Effector memory CD8-positive, alpha-beta T cell (primary cell): ENCODE results near the gene AUH.

Experiments used
- ATAC-seq: fragments of 150-1000 bp; cut with Tn5 transposase; replicated peaks from 2 replicates; pipeline ENCODE4 v1.10.0; 2021; ENCODE audit warnings: mild to moderate bottlenecking, moderate library complexity
- DNase-seq, 3 experiments: peaks; one replicate each; pipeline ENCODE4 v3.0.0; 2021
- H3K27ac Mint-ChIP-seq, 2 donors: one replicate each; pipeline ENCODE4 v1.8.0; 2022; ENCODE audit warnings: mild to moderate bottlenecking in 2 of 2, mixed read lengths in 2 of 2, moderate library complexity in 2 of 2
- H3K27me3 Mint-ChIP-seq, 2 donors: one replicate each; pipeline ENCODE4 v1.8.0; 2022; ENCODE audit warnings: mixed read lengths in 2 of 2
- H3K36me3 Mint-ChIP-seq: one replicate; pipeline ENCODE4 v1.8.0; 2022; ENCODE audit warnings: mild to moderate bottlenecking, moderate library complexity, mixed read lengths; ENCODE audit not compliant: insufficient read depth
- H3K4me1 Mint-ChIP-seq, 2 donors: one replicate each; pipeline ENCODE4 v1.8.0; 2022; ENCODE audit warnings: low read depth in 2 of 2, mixed read lengths in 2 of 2
- H3K4me3 Mint-ChIP-seq, 2 donors: one replicate each; pipeline ENCODE4 v1.8.0; 2022; ENCODE audit warnings: mild to moderate bottlenecking in 2 of 2, mixed read lengths in 2 of 2, moderate library complexity in 2 of 2
- H3K9me3 Mint-ChIP-seq, 2 donors: one replicate each; pipeline ENCODE4 v1.8.0; 2022; ENCODE audit warnings: mixed read lengths in 2 of 2

Gene AUH

DNA sequence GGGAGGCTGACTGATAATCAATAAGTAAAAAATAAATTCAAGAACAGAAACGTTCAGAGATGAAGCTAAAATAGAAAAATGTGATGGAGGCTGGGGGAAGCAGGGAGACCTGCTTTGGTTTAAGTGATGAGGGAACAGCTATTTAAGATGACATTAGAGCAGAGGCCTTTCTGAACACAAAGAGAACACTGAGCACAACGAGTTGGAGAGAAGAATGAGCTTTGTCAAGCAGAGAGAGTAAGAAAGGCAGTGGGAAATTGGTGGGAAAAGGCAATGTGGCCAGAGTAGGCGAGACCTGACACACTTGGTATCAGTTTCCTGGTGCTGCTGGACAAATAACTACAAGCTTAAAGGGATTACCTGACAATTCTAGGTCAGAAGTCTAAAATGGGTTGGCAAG is 20.0 kb downstream of the AUH start:
- H3K4me1 Mint-ChIP-seq = peaks cover 33 to 60% of the 10 kb centered on the region in 2 donors
- no peak for ATAC-seq
- no peaks in the 10 kb centered on the region for H3K27me3 Mint-ChIP-seq
- no peak for DNase-seq
- peaks cover 26% of the 10 kb centered on the region for H3K36me3 Mint-ChIP-seq
- peak overlapping the region in 1 of 2 donors; percentile 74 for H3K27ac Mint-ChIP-seq
- peak overlapping the region in 1 of 2 donors; percentile 4 for H3K4me3 Mint-ChIP-seq
- H3K9me3 Mint-ChIP-seq = no peaks in the 10 kb centered on the region

DNA sequence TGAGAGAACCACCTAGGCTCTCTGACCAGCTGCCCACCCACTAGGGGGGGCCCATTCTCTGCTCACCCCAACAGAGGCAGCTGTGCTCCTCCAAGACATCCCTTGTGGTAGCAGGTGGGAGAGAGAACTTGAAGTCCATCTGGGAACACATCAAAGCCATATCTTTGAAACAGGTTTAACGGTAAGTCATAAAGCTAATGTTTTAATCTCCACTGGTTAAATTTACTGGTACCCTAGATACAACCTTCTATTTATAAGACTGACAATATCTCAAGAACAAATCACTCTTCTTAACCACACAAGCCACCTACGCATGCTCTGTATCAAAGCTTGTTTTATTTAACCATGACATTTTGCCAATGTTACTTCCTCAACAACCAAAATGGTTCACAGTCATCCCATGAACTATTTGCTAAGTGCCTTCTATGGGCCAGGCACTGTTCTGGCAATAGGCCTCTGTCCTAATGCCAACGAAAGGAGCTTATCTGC is 20.4 kb downstream of the AUH start:
- Mint-ChIP-seq H3K27ac (peak overlapping the region in 1 of 2 donors; percentile 74), H3K4me1 (peaks cover 33 to 63% of the 10 kb centered on the region in 2 donors), H3K9me3 (no peaks in the 10 kb centered on the region), H3K4me3 (peak overlapping the region; percentile 4 to 13), H3K27me3 (no peaks in the 10 kb centered on the region), H3K36me3 (peaks cover 26% of the 10 kb centered on the region)
- DNase-seq (no peak), ATAC-seq (peak; percentile 32)

DNA sequence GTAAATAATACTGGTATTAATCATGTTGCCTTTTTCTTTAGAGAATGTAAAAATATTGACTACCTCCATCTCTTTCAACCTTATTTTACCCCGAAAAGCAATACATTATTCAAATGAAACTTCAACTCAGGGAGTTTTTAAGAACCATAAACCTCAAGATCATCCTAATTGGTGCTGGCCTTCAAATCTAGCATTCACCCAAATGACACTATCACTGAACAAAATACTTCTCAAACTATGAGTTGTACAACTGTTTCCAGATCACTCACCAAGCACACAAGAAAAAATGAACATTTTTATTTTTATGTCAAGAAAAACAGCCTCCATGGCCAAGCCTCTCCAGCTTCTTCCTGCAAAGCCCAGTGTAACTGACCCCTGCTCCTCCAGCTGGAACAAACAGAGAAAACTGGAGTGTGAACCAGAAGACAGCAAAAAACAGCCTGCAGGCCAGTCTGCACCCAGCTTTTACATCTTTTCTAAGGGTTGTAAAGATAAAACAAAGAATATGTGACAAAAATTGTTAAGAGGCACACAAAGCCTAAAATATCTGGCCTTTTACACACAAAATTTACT is 21.2 kb downstream of the AUH start:
- no peak overlapping the region for H3K4me3 Mint-ChIP-seq
- peak overlapping the region in 1 of 2 donors; percentile 54 for H3K27ac Mint-ChIP-seq
- H3K4me1 Mint-ChIP-seq = peaks cover 33 to 63% of the 10 kb centered on the region in 2 donors
- H3K27me3 Mint-ChIP-seq = no peaks in the 10 kb centered on the region
- peaks cover 27% of the 10 kb centered on the region for H3K36me3 Mint-ChIP-seq
- ATAC-seq = no peak
- H3K9me3 Mint-ChIP-seq = no peaks in the 10 kb centered on the region
- no peak for DNase-seq

DNA sequence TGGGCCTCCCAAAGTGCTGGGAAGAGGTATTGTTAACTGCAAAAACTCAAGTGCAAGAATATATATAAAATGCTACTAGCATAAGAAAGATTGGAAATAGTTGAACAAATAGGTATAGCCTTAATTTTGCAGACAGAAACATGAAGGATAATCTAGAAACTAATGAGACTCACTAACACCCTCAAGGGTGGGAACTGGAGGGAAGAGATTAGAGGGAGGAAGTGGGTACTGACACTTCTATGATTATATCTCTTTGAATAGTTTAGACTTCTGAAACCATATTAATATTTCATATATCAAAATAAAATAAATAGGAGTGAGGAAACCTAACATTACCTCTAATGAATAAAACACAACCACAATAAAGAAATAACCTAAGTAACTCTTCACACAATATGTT is 23.0 kb downstream of the AUH start:
- H3K27ac Mint-ChIP-seq = no peak overlapping the region
- DNase-seq (no peak), ATAC-seq (peak; percentile 51)
- peak overlapping the region in 1 of 2 donors; percentile 20 for H3K4me3 Mint-ChIP-seq
- peaks cover 33 to 57% of the 10 kb centered on the region in 2 donors for H3K4me1 Mint-ChIP-seq
- no peaks in the 10 kb centered on the region for H3K27me3 Mint-ChIP-seq
- H3K9me3 Mint-ChIP-seq = no peaks in the 10 kb centered on the region
- peaks cover 29% of the 10 kb centered on the region for H3K36me3 Mint-ChIP-seq

DNA sequence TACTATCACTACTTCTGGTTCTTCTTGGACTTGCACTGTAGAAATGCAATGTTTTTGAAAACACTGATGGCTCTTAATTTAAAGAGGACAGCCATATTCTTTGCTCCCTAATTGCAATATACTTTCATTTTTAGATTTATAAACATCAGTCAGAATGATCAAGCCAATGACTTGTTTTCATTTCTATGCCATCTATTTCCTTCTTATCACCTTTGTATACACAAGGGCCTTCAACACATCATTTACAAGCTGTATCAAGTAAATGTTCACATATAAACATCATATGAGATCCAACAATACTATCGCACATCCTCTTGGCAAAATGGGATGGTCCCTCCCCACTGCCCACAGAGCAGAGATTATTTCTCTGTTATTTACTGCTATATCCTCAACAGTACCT is 24.9 kb downstream of the AUH start:
- Mint-ChIP-seq H3K4me3 (no peak overlapping the region), H3K36me3 (peaks cover 29% of the 10 kb centered on the region), H3K27ac (no peak overlapping the region), H3K4me1 (peaks cover 30 to 44% of the 10 kb centered on the region in 2 donors), H3K9me3 (no peaks in the 10 kb centered on the region), H3K27me3 (no peaks in the 10 kb centered on the region)
- DNase-seq = no peak
- ATAC-seq = no peak

- H3K36me3 Mint-ChIP-seq = peaks cover 19% of the 10 kb centered on the region
- ATAC-seq = no peak
- no peak overlapping the region for H3K4me3 Mint-ChIP-seq
- H3K27ac Mint-ChIP-seq = no peak overlapping the region
- no peak for DNase-seq
- H3K27me3 Mint-ChIP-seq = no peaks in the 10 kb centered on the region
- peaks cover 14 to 23% of the 10 kb centered on the region in 2 donors for H3K4me1 Mint-ChIP-seq
- peaks cover 0 to 2% of the 10 kb centered on the region in 2 donors for H3K9me3 Mint-ChIP-seq
Observed at GRCh38 chr9:91334053-91334452, 27.7 kb downstream of the AUH start.

- Mint-ChIP-seq H3K9me3 (peaks cover 0 to 2% of the 10 kb centered on the region in 2 donors), H3K4me3 (no peak overlapping the region), H3K27ac (no peak overlapping the region), H3K4me1 (peaks cover 12 to 20% of the 10 kb centered on the region in 2 donors), H3K27me3 (no peaks in the 10 kb centered on the region), H3K36me3 (peaks cover 18% of the 10 kb centered on the region)
- ATAC-seq (no peak), DNase-seq (no peak)
Observed at GRCh38 chr9:91333551-91333950, 28.2 kb downstream of the AUH start.

GRCh38 chr9:91332546-91333231 is 29.0 kb downstream of the AUH start:
- Mint-ChIP-seq H3K27ac (no peak overlapping the region), H3K4me3 (no peak overlapping the region), H3K36me3 (peaks cover 15% of the 10 kb centered on the region), H3K27me3 (no peaks in the 10 kb centered on the region), H3K9me3 (peaks cover 0 to 2% of the 10 kb centered on the region in 2 donors), H3K4me1 (peaks cover 7 to 18% of the 10 kb centered on the region in 2 donors)
- no peak for DNase-seq
- no peak for ATAC-seq

DNA sequence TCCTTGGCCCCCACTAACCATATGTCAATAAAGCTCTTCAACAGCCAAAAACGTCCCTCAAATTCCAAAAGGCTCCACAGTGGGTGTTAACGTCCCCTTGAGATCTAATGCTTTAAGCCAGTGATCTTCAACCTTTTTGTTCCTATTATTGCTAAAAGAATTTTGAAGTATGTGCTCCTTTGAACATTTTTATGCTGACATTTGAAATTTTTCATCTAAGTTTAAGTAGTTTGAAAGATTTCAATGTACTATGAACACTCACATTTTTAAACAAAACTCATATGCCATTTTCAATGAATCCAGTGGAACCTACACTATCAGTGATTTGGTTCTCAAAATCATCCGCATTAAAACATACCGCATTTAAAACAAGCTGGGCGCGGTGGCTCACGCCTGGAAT is 29.9 kb downstream of the AUH start:
- no peak overlapping the region for H3K4me3 Mint-ChIP-seq
- H3K27ac Mint-ChIP-seq = no peak overlapping the region
- H3K36me3 Mint-ChIP-seq = peaks cover 18% of the 10 kb centered on the region

GRCh38 chr9:91328186-91328585 is 33.5 kb downstream of the AUH start:
- Mint-ChIP-seq H3K4me3 (no peak overlapping the region), H3K36me3 (peaks cover 24% of the 10 kb centered on the region)

More for the DNA sequence above, 29.9 kb downstream of the AUH start:
- peaks cover 6 to 15% of the 10 kb centered on the region in 2 donors for H3K4me1 Mint-ChIP-seq
- no peaks in the 10 kb centered on the region for H3K27me3 Mint-ChIP-seq
- no peak for ATAC-seq
- DNase-seq = no peak
- peaks cover 0 to 2% of the 10 kb centered on the region in 2 donors for H3K9me3 Mint-ChIP-seq

GRCh38 chr9:91321691-91322090 is 40.0 kb downstream of the AUH start:
- ATAC-seq (no peak), DNase-seq (no peak)
- no peak overlapping the region for H3K4me3 Mint-ChIP-seq
- H3K27ac Mint-ChIP-seq = peak overlapping the region in 1 of 2 donors; percentile 33
- H3K4me1 Mint-ChIP-seq = peaks cover 2 to 12% of the 10 kb centered on the region in 2 donors
- peaks cover 18% of the 10 kb centered on the region for H3K36me3 Mint-ChIP-seq
- no peaks in the 10 kb centered on the region for H3K9me3 Mint-ChIP-seq
- no peaks in the 10 kb centered on the region for H3K27me3 Mint-ChIP-seq

More at GRCh38 chr9:91328186-91328585, 33.5 kb downstream of the AUH start:
- no peak for ATAC-seq
- H3K4me1 Mint-ChIP-seq = peaks cover 6 to 12% of the 10 kb centered on the region in 2 donors
- H3K9me3 Mint-ChIP-seq = peaks cover 0 to 2% of the 10 kb centered on the region in 2 donors
- H3K27me3 Mint-ChIP-seq = no peaks in the 10 kb centered on the region
- H3K27ac Mint-ChIP-seq = no peak overlapping the region
- DNase-seq = no peak

DNA sequence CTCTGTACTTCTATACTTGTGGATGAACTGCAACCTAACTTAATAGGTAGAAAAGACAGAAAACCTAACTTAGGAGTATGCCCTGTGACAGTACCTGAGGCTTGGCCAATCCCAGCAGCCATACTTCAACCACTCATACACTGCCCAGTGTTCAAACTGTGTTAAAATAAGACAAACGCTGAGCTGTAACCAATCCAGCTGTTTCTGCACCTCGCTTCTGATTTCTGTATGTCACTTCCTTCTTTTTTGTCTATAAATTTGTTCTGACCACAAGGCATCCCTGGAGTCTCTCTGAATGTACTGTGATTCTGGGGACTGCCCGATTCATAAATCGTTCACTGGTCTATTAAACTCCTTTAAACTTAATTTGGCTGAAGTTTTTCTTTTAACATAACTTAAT is 41.4 kb downstream of the AUH start:
- Mint-ChIP-seq H3K27me3 (no peaks in the 10 kb centered on the region), H3K9me3 (no peaks in the 10 kb centered on the region), H3K36me3 (peaks cover 18% of the 10 kb centered on the region), H3K4me3 (no peak overlapping the region), H3K27ac (no peak overlapping the region), H3K4me1 (peaks cover 2 to 12% of the 10 kb centered on the region in 2 donors)
- DNase-seq = no peak
- ATAC-seq = no peak

DNA sequence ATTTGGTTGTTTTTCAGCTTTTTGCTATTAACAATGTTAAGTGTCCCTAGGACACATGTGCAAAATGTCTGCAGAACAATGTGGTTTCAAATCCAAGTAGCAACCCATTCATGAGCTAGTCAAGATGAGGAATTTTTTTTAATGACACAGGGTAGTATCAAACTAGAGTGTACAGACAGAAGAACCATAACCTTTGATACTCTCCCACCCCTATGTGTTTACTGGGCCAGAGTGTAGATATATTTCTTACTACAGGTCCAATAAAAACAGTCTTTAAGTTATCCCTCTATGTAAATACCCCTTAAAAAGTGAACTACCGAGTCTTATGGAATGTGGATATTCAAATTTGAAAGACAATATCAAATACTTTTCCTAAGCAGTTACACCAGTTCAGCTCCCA is 45.6 kb downstream of the AUH start:
- DNase-seq = no peak
- Mint-ChIP-seq H3K4me1 (peaks cover 0 to 5% of the 10 kb centered on the region in 2 donors), H3K27me3 (no peaks in the 10 kb centered on the region), H3K9me3 (no peaks in the 10 kb centered on the region), H3K27ac (no peak overlapping the region), H3K36me3 (peaks cover 7% of the 10 kb centered on the region), H3K4me3 (no peak overlapping the region)
- no peak for ATAC-seq

DNA sequence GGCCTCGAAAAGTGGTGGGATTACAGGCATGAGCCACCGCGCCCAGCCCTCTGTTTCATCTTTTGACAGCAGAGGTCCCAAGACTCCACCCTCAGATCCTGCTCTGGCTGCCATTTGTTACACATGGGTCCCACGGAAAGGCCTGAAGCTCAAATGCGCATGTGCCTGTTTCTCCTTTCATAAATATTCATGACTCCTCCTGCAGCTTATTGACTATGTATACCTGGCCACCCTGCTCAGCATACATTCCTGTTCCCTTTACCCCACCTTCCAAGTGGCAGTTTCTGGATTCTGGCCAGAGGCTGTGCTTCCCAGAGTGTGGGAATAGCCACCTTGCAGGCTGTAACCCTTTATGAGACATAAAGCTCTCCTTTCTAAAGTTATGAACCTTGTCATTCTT is 46.5 kb downstream of the AUH start:
- H3K4me3 Mint-ChIP-seq = no peak overlapping the region
- H3K4me1 Mint-ChIP-seq = peaks cover 0 to 7% of the 10 kb centered on the region in 2 donors
- no peak for DNase-seq
- no peaks in the 10 kb centered on the region for H3K9me3 Mint-ChIP-seq
- peaks cover 7% of the 10 kb centered on the region for H3K36me3 Mint-ChIP-seq
- no peak for ATAC-seq
- no peak overlapping the region for H3K27ac Mint-ChIP-seq
- H3K27me3 Mint-ChIP-seq = no peaks in the 10 kb centered on the region
